HFFc6 (cell line): ENCODE data around the gene ARHGAP24. TPM values are rescaled to one million over a fixed set of nuclear protein-coding genes. Genes with fewer than 3 reads are reported as not detected.

Experiments
- DNase-seq: peaks from one replicate; pipeline ENCODE4 v3.0.0-alpha.2; 2018
- H3K27ac Mint-ChIP-seq: 2 replicates; pipeline ENCODE4 v1.8.0; 2020; ENCODE audit warnings: mild to moderate bottlenecking, mixed read lengths
- H3K27me3 Mint-ChIP-seq: 2 replicates; pipeline ENCODE4 v1.8.0; 2021; ENCODE audit warnings: mild to moderate bottlenecking, moderate library complexity, mixed read lengths; ENCODE audit not compliant: insufficient read depth
- H3K36me3 Mint-ChIP-seq: 2 replicates; pipeline ENCODE4 v1.8.0; 2021; ENCODE audit warnings: low read depth, mixed read lengths
- H3K4me1 Mint-ChIP-seq: 2 replicates; pipeline ENCODE4 v1.8.0; 2020; ENCODE audit warnings: low read depth, mixed read lengths
- H3K4me3 Mint-ChIP-seq: 2 replicates; pipeline ENCODE4 v1.8.0; 2020; ENCODE audit warnings: mild to moderate bottlenecking, moderate library complexity, mixed read lengths
- H3K9me3 Mint-ChIP-seq: 2 replicates; pipeline ENCODE4 v1.8.0; 2020; ENCODE audit warnings: mild to moderate bottlenecking, mixed read lengths
- total RNA-seq, 6 experiments: library from RNA; stranded (reverse); fragmentation: NEBNext Ultra II Directional; extraction: Animal tissue kit (Norgen Biotek cat#: 25700); gene quantifications; 2 replicates in 1 of 6; 3 replicates in 5 of 6; pipeline ENCODE4 v1.2.3, GENCODE V29; 2021
- TF ChIP-seq, protein P1 (sequence below): fragments of 200-600 bp; sonication (generic); IDR thresholded peaks from 2 replicates; pipeline ENCODE4 v1.5.0; 2021; ENCODE audit warnings: antibody characterized with exemption, mild to moderate bottlenecking

Gene ARHGAP24
- total RNA-seq, 6 experiments from 2014 or later = 13.6 to 28.3 (median 15.2) TPM

DNA sequence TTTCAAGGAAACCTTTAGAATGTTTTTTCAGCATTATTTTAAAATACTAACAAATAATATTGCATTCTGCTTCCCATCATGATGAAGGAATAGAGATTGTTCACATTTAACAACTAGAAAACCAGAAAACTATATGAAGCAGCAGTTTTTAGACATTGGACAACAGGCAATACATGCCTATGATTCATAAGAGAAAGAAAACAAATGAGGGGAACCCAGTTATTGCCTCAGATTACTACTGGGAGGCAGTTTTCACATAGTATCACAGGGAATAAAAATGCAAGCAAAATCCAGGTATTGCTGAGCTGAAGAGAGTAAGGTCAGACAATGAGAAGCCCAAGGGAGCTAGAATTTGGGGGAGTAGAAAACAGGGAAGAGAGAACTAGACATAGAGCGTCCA lies 511.3 kb downstream of the ARHGAP24 start:
- no peak overlapping the region for H3K27ac Mint-ChIP-seq
- H3K36me3 Mint-ChIP-seq = peaks cover 18% of the 10 kb centered on the region; the same call in 1 of the 2 replicates
- TF ChIP-seq, protein P1, sequence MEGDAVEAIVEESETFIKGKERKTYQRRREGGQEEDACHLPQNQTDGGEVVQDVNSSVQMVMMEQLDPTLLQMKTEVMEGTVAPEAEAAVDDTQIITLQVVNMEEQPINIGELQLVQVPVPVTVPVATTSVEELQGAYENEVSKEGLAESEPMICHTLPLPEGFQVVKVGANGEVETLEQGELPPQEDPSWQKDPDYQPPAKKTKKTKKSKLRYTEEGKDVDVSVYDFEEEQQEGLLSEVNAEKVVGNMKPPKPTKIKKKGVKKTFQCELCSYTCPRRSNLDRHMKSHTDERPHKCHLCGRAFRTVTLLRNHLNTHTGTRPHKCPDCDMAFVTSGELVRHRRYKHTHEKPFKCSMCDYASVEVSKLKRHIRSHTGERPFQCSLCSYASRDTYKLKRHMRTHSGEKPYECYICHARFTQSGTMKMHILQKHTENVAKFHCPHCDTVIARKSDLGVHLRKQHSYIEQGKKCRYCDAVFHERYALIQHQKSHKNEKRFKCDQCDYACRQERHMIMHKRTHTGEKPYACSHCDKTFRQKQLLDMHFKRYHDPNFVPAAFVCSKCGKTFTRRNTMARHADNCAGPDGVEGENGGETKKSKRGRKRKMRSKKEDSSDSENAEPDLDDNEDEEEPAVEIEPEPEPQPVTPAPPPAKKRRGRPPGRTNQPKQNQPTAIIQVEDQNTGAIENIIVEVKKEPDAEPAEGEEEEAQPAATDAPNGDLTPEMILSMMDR = no peak
- no peaks in the 10 kb centered on the region for H3K27me3 Mint-ChIP-seq
- no peak overlapping the region for H3K4me3 Mint-ChIP-seq
- no peak for DNase-seq
- no peaks in the 10 kb centered on the region for H3K9me3 Mint-ChIP-seq
- H3K4me1 Mint-ChIP-seq = peaks cover 11% of the 10 kb centered on the region; the same call in 1 of the 2 replicates

DNA sequence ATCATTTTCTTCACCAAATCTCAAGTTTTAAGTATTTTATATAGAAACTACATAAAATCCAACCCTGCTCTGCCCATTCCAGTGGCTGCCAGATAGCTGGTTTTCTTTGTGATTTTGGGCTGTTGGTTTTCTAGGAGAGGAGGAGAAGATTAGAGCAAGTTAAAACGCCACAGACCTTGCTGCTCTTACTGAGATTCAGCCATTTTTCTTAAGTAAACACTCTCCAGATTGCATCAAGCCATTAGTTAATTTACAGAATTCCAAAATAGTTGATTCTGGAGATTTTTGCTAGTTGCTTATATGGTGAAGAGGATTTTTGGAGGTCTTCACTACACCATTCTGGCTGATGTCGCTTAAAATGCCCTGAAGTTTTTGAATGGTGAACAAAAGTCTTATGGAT lies 518.7 kb downstream of the ARHGAP24 start:
- Mint-ChIP-seq H3K27ac (no peak overlapping the region), H3K27me3 (peaks cover 2% of the 10 kb centered on the region), H3K36me3 (0 out of 2 replicates have a peak, but pooled peaks cover 7% of the 10 kb centered on the region), H3K9me3 (no peaks in the 10 kb centered on the region), H3K4me1 (no peaks in the 10 kb centered on the region), H3K4me3 (no peak overlapping the region)
- DNase-seq = no peak
- TF ChIP-seq, protein P1 = no peak

DNA sequence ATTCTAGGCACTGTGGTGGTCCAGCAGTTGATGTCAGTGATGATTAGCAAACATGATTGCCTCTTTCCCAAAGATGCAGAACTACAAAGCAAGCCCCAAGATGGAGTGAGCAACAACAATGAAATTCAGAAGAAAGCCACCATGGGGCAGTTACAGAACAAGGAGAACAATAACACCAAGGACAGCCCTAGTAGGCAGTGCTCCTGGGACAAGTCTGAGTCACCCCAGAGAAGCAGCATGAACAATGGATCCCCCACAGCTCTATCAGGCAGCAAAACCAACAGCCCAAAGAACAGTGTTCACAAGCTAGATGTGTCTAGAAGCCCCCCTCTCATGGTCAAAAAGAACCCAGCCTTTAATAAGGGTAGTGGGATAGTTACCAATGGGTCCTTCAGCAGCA lies 519.6 kb downstream of the ARHGAP24 start:
- H3K4me3 Mint-ChIP-seq = no peak overlapping the region
- TF ChIP-seq, protein P1 = no peak
- H3K27ac Mint-ChIP-seq = no peak overlapping the region
- no peaks in the 10 kb centered on the region for H3K4me1 Mint-ChIP-seq
- 0 out of 2 replicates have a peak, but pooled peaks cover 7% of the 10 kb centered on the region for H3K36me3 Mint-ChIP-seq
- no peak for DNase-seq
- no peaks in the 10 kb centered on the region for H3K9me3 Mint-ChIP-seq
- H3K27me3 Mint-ChIP-seq = peaks cover 2% of the 10 kb centered on the region

DNA sequence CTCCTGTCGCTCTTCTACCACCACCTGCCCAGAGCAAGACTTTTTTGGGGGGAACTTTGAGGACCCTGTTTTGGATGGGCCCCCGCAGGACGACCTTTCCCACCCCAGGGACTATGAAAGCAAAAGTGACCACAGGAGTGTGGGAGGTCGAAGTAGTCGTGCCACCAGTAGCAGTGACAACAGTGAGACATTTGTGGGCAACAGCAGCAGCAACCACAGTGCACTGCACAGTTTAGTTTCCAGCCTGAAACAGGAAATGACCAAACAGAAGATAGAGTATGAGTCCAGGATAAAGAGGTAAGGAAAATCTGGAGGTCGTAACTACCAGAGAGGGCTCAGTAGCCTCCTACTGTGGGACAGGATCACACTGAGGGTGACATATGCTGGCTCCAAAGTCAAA lies 520.4 kb downstream of the ARHGAP24 start:
- TF ChIP-seq, protein P1 = no peak
- no peak overlapping the region for H3K27ac Mint-ChIP-seq
- 0 out of 2 replicates have a peak, but pooled peaks cover 7% of the 10 kb centered on the region for H3K36me3 Mint-ChIP-seq
- no peak overlapping the region for H3K4me3 Mint-ChIP-seq
- H3K27me3 Mint-ChIP-seq = peaks cover 2% of the 10 kb centered on the region
- H3K9me3 Mint-ChIP-seq = no peaks in the 10 kb centered on the region
- DNase-seq = no peak
- no peaks in the 10 kb centered on the region for H3K4me1 Mint-ChIP-seq

DNA sequence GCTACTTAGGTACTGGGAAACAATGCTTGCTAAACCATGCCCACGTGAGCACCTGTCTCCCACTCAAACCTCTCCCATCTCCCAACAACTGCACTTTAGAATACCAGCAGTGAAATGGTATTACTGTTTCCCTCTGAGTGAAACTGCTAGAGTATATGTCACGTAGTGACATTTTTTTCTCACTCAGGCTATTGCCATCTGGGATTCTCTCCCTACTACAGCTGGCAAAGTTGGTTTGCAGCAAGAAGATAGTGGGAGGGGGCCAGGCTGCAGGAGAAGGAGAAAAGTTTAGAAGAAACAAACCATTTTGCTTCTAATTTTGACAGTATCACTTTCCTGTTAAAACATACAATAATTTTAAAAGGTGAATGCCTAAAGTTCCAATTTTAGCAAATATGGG lies 526.6 kb downstream of the ARHGAP24 start:
- Mint-ChIP-seq H3K27ac (no peak overlapping the region), H3K9me3 (no peaks in the 10 kb centered on the region), H3K27me3 (no peaks in the 10 kb centered on the region), H3K4me3 (no peak overlapping the region), H3K36me3 (peaks cover 9% of the 10 kb centered on the region), H3K4me1 (no peaks in the 10 kb centered on the region)
- TF ChIP-seq, protein P1 = no peak
- DNase-seq = no peak

DNA sequence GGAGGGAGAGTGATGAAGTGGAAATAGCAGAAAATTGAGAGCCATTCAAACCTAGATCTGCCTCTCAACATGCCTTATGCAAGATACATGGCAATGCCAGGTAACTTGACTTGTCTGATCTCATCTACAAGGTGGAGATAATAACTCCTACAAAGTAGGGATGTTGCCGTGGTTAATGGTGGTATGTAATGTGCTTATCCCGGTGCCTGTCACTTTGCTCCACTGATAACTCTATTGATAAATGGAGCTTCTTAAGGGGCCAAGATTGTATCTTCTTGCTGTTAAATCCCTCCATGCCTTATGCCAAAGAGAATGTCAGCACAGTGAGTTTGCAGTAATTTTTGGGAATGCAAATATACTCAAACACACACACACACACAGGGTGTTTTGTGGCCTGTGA lies 529.1 kb downstream of the ARHGAP24 start:
- no peak for DNase-seq
- Mint-ChIP-seq H3K27ac (no peak overlapping the region), H3K36me3 (peaks cover 9% of the 10 kb centered on the region), H3K9me3 (no peaks in the 10 kb centered on the region), H3K4me3 (no peak overlapping the region), H3K4me1 (no peaks in the 10 kb centered on the region), H3K27me3 (no peaks in the 10 kb centered on the region)
- TF ChIP-seq, protein P1 = no peak
